Hepatic stellate cell (primary cell): ENCODE data around the gene FBXO8.

ENCODE experiments used
- DNase-seq: peaks from one replicate; pipeline ENCODE4 v3.0.0; 2011; ENCODE audit warnings: low spot score

The FBXO8 gene

DNA sequence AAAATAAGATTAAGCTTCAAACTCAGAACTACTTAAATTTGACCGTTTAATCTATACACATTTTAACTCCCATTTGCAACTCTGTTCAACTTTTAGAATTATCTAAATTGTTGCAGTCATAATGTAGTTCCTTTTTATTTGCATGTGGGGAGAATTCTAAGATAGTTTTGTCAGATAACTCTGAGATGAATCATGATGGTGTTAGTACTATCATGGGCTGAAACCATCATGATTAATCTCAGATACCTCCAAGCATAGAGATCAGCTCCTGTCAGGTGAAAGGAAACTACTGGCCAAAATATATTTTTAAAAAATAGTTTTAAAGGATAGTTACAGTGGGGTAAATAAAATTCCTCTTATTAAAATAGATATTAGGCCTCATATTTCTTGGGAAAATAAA is 39.0 kb downstream of the FBXO8 start:
- no peak for DNase-seq

DNA sequence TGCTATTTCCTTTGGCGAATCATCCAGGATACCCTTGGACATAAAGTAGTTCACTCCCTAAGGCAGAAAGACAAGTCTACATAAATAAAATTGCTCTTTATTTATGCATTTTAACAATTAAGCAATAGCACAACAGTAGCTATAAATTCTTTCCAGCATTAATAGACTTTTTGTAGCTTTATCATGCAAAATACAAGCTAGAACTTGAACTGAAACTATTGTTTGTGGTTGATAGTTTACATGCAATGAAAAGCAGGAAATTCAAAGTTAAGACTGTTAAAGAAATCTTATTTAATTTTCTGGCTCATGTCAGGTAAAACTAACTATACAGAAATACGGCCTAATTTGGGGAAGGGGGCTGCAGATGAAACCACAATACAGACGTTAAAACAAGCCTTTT is 42.3 kb downstream of the FBXO8 start:
- no peak for DNase-seq

DNA sequence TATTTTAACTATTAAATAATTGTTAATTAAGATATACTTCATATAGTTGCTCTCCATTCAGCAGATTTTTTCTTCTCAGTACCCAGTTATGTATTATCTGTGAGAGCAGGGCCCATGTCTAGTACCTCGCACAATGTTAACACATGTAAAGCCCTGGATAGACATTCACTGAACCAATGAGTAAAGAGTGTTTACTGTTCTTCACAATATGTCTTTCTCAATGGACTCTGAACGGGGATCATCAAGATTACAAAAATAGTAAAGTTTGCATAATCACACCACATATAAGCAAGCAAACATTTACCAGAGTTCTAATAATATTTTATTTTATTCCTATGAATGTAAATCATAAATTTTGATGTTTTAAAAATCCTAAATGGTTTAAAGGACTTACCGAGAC is 47.1 kb downstream of the FBXO8 start:
- DNase-seq = no peak

DNA sequence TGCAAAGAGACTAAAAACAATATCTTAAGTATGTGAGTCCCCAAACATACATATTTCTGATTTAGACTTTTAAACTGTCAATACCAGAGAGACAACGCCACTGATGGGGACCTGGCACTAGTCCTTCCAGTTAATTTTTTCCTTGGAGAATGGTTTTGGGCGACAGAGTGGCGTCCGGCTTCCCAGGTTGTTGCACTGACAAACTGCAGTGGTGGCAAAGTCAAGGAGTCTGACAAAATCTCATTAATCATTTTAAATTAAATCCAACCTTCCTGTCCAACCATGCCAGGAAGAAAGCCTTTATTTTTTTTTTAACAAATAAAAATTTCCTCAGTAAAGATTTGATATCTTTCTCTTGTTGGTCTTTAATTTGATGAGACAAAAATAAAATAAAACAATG is 52.8 kb downstream of the FBXO8 start:
- no peak for DNase-seq

DNA sequence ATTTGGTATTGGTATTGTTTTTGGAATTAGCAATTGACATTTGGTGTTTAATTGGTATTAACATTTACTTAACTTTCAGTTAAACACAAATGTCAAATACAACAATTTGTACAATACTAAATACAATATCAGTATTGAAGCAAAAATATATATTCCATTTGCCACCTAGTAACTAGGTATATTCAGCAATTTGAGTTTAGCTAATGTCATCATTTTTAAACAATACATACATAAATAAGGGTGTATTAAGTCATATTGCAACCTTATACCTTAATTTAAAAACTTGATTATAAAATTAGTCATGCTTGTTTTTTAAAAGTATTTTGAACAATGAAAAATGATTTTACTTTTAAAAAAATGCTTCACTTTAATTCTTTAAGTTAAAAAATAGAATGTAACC is 53.3 kb downstream of the FBXO8 start:
- no peak for DNase-seq

DNA sequence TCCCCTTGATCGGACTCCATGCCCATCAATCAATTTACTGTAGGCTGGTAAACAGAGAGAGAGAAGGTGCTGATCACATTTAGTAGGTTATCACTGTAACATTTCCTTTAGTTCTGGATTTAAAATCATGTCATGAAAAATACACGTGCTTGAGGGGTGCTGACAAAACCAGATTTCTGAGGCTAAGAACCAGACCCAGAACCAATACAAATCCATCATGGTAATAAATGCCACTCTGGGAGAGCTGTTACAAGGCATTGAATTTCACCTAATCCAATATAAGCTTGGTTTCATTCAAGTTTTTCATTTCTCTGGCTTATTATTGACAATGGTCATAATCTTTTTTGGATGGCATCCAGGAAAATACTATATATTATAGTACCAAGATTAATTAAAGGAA is 54.5 kb downstream of the FBXO8 start:
- no peak for DNase-seq

DNA sequence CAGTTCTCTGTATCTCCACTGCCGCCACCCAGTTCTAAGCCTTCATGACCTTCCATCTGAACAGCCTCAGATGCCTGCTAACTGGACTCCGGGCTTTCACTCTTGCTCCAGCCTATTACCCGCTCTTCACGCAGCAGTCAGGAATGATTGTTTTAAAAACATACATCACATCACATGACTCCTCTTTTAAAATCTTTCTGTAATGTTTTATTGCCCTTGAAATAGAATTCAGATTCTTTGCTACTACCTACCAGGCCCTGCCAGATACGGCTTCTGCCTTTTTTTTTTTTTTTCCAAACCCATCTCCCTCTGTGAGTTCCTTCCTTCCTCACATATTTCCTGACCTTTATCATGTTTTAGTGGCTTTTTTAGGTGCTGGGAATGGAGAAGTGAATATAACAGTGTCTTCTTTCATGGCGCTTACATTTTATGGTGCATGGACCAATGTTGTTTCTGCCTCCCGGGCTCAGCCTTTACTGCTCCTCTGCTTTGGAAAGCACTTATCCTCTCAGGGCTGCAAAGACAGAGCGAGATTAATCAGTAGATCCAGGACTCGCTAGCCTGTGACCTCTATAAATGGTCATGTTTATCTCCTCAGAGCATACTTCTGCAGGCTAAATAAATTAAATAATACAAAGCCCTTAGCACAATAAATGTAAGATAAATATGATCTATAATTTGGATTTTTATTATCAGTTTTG is 58.0 kb downstream of the FBXO8 start:
- DNase-seq = no peak

DNA sequence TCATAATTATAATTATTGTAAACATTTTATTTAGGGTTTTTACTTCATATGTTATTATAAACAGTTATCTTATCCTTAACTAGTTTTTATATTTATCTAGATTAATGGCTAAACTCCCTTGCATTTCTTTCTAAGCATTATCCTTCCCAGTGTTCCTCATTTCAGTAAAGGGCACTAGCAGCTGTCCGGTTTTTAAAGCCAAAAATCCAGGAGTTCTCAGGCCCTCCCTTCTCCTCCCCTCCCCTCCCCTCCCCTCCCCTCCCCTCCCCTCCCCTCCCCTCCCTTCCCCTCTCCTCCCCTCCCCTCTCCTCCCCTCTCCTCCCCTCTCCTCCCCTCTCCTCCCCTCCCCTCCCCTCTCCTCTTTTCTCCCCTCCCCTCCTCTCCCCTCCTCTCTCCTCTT is 58.9 kb downstream of the FBXO8 start:
- no peak for DNase-seq

DNA sequence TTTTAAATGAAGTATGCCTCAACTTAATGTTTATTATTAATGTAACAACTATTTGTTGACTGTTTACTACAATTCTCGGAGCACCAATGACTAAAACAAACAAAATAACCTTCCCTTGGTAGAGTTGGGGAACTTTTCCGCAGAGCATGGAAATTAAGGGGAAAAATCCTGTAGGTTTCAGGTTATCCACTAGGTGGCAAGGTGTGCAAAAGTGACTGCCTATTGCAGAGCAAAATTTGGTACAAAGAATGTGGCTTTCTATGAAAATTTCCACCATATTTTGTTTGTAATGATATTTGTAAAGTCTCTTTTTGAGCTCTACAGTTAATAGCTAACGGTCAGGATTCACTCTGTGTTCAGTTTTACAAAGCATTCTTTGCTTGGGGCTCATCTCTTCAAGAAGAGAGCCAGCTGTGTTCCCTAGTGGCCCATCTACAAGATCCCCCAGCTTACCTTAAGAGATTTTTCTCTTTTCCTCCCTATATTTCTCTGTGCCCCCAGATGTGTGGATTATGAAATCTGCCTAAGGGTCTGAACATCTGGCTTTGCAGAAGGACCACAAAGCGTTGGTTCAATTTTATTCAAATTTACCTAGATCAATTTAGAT is 61.1 kb downstream of the FBXO8 start:
- DNase-seq = no peak

DNA sequence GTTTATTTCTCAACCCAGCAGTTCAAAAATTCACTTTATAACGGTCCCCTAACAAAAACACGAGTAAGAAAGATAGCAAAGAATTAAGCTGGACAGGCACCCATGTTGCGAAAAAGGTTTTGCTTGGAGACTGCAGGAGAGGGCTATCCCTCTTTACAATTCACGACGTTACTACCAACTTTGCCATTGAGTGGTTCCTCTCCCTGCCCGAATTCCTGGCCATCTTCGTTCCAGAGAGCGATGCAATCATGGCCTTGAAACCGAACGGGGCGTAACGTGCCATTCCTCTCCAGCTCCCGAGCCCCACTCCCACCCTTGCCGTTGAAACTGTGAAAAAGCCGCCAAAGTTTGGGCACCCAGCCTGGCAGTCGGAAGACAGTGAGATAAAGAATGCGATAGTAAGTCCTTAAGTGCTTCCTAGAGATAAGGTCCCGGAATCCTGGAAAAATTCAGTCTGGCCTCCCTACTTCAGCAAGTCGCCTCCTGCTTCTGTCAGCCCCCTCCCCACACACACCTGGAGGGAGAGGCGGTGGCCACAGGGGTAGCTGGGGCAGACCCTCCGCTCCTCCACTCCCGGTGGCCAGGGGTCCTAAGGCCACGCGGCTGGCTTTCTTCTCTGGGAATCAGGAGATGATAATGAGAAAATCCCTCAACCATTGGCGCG is 65.2 kb downstream of the FBXO8 start:
- DNase-seq = no peak

DNA sequence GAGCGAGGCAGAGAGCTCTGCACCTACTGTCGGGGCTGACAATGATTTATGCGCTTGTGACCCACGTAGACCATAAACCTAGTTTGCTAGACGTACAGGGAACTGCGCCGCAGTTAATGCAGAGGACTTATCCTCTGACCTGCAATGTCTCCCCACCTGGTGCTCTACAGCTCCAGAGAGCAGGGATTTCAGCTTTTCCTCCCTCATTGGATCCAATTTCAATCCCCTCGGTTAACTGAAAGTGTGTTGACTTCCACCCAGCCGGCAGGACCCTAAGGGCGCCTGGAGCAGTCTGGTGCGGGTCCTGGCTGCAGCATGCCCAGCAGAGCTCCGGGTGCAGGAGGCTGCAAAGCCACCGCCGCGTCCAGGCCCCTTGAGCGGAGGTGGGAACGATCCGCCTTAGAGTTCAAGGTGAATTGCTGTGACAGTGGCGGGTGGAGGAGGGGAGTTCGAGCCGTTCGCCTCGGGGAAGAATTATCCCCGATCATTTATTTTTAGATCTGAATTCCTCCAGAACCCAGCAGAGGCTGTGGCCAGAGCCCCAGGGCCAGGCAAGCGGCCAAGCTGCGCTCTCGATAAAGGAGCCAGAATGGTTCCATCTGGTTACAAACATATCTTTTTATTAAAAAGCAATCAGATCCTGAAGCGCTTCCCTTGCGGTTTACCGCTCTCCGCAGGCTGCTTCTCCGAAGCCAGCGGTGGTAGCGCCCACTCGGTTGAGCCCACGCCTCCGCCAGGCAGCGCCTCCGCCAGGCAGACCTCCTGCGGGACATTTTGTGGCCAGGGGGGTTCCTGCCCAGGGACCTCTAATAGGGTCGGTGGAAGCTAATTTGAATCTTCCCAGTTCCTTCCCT is 66.0 kb downstream of the FBXO8 start:
- DNase-seq = peak; percentile 63

DNA sequence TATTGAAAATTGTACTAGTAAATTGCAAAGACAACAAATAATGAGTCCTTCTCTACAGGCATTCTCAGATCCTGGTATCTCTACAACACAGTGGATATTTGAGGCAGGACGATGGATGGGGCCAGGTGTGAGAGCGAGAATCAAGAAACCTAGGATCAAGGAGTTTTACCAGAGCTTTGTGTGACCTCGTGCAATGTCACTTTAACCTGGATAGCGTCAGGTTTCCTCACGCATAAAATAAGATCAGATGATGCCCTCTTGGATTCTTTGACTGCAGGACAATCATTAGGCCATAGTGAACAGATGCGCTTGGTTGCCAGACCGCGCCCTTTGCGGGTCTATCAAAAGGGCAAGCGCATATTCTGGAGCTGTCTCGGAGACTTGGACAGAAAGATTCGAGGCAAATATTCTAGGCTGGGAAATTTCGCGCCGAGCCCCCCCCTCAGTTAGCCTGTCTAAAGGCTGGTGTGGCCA is 66.6 kb downstream of the FBXO8 start:
- DNase-seq = no peak

DNA sequence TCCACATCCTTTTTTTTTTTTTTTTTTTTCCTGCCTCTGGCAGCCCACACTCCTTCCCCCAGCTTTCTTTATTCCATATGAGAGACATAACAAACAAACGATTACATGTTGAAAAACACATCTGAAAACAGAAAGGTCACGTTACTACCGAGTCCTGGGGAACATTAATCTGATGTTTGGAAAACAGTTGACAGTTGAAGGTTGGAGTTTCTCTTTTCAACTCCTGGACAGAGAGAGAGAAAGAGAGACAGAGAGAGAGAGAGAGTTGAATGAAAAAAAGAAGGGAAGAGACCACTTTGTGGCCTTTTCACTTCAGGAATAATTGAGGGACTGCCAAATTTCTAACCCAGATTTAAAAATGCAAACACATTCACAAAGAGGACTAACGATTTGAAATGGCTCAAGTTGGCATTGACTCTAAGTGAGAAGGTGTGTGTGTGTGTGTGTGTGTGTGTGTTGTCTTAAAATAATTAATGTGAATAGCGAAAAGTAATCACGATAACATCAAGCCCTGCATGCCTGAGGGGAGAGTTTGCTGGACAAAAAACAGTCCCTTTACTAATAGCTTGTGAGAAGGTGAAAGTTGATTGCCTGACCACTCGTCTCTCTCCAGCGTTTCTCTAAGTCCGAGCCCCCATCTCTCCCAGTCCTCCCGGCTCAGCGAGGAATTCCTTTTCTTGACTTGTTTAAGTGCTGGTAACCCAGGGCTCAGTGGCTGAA is 67.3 kb downstream of the FBXO8 start:
- DNase-seq = no peak

DNA sequence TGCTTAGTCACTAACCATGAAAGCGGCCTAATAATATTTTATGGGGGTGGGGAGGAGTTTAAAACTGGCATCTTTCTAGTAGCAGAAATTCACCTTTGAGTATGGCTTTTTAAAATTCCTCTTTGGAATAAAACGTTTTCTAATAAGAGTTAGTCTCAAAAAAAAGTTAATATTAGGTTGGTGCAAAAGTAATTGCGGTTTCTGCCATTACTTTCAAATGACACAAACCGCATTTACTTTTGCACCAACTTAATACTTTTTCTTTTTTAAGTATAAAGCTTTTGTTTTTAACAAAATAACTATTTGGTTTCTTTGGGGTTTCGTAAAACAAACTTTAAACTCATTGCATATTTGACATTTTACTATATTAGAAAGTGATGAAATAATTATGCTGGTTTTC is 68.4 kb downstream of the FBXO8 start:
- DNase-seq = no peak

DNA sequence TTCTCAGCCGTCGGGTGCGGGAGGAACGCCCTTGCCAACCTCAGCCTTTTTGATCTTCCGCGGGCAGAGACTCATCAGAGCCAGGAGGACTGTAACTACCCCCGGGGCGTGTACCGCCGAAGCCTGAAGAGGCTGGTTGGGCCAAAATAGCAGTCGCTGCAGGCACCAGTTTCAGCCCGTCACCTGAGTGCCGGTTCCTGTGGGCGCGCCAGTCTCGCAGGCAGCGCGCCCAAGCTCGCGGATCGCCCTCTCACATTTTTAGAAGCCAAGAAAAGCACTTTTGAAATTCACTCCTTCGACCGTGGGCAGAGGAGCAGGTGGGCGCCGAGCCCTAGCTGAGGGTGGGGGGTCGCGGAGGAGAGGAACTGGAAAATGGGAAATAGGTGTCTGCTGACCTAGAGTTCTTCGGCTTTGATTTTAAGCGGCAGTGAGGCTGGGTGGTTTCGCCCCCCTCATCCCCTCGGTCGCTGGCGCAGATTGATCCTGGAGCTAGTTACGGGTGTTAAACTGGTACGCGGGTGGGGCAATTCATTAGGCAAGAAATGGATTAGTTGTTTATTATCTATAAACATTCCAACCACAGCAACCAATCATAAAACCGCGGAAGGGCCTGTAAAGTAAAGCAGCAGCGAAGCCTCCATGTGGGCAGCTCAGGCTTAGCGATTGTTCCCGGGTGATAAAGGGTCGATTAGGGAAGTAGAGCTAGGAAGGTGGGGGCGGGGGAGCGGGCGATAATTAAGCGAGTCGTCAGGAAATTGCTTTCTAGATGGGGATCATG is 69.2 kb downstream of the FBXO8 start:
- no peak for DNase-seq

DNA sequence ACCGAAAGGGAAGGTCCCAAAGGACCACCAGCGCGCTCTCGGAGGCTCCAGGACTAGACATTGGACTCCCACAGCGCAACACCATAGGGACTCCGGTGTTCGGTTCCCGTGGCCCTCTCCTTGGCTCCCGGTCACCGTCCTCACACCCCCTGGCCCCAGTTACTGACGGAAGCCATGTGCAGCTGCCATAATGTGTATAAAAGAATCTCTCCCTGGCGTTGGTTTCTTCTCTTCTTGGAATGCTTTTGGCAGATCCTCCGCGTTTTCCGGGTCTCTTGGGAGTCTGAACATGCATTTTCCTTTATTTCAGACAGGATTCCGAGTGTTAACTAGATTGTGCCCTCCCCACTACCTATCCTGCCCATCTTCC is 69.8 kb downstream of the FBXO8 start:
- DNase-seq = no peak

DNA sequence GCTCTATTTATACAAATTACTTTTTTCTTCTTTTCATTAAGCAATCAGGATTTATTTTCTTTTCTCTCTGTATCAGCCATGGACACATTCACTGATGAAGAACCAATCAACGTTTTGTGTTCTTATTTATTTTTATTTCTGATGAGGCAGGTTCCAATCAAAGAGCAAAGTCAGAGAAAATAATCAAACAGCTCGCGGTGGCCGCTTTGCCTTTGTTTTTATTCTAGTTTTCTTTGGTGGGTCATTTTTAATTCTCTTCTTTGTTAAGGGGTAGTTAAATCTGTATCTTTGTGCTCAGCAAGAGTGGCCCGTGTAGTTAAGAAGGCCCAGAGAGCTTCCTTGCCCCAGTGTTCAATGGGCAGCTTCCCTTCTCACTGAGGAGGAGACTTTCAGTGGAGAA is 71.4 kb downstream of the FBXO8 start:
- no peak for DNase-seq

DNA sequence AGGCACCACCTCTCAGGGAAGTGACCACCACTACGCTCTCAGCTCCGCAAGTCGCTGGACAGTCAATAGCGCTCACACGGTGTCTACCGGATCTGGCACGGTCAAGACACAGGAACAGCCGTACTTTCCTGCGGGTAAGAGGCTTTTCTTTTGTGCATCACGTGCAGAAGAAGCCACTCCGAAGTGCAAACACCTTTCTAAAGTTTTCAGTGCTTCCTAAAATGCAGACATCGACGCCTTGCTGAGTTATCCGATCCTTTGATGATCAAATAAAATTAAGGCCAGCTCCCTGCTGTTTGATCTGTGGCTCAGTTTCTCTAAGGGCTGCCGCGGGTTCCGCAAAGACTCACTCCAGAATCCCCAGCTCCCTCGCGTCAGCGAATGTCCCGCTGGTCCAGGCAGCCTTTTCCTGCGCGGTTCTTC is 71.8 kb downstream of the FBXO8 start:
- no peak for DNase-seq

DNA sequence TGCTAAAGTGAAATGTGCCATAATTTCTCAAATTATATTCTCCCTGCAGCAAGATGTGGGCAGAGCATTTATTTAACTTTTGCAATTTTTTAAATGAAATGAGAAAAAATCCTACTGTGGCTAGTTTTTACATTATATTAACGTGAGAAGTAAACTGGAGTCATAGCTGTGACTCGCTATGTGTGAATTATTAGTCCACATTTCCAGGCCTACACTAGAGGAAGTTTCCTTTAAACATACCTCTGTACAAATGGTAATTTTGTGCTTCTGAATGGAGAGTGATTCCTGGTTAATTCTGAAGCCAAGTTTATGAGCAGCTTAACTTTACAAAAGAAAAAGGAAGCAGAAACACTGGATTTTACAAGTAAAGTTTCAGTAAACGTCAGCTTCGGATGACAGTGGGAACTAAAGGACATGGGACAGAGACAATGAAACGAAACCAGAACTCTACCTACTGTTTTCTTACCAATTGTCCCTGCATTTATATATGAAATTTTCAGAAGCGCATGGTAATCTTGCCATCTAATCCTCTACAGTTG is 72.4 kb downstream of the FBXO8 start:
- no peak for DNase-seq

DNA sequence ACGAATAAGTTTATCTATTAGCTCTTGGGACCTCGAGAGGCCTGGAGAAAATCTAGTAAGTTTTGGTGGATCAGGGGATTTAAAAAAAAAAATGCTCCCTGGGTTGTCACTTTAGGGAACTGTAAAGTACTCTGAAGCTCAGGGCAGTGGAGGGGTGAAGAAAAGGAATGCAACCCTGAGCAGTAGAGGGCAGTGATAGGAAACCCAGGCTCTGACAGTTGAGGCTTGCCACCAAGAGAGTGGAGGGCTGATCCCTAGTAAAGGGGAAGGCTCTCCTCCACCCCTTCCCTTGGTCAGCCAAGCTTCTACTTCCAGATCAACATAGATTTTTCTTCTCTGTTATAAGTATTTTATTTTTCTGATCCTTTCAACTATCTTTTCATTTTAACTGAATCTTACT is 73.1 kb downstream of the FBXO8 start:
- DNase-seq = no peak

DNA sequence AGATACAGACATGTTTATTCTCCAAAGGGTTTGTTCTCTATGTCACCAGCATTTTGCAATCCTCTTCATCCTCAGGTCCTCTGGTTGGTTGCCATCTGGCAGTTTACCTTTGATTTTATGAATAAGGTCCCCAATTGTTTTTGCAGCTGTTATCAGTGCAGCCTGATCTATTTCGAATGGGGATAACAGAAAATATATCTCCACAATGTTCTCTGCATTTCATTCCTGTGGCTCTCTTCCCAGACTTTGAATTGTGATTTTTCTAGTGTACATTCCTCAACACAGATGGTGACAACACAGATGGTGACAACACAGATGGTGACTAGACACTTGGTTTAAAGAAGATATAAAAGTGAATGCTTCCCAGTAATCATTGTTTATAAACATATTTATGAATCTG is 74.1 kb downstream of the FBXO8 start:
- DNase-seq = no peak
